HEK293T (cell line): ENCODE data around the gene APBA2.
A peak's percentile ranks its signal among the peaks of the same experiment; 100 is the strongest.

Source experiments
- CTCF ChIA-PET: fragments of 350-600 bp; formaldehyde crosslinking; extraction: SDS; loops from one replicate; lab custom pipeline; 2021; ENCODE audit warnings: antibody characterized with exemption, inconsistent platforms; lab: Yijun Ruan, JAX
- POLR2A ChIA-PET: fragments of 350-600 bp; formaldehyde crosslinking; extraction: SDS; loops from one replicate; lab custom pipeline; 2020; ENCODE audit warnings: antibody characterized with exemption, inconsistent platforms; lab: Yijun Ruan, JAX
- DNase-seq: peaks from one replicate; pipeline ENCODE4 v3.0.0; 2012; ENCODE audit warnings: mixed read lengths; ENCODE audit errors: extremely low spot score
- ARNT ChIP-seq: fragments of 450-650 bp; IDR thresholded peaks from 2 replicates; pipeline ENCODE4 v1.6.1; 2017; ENCODE audit warnings: mild to moderate bottlenecking
- BHLHE40 ChIP-seq: fragments of 450-650 bp; IDR thresholded peaks from 2 replicates; pipeline ENCODE4 v1.6.1; 2016; ENCODE audit warnings: mild to moderate bottlenecking, moderate library complexity, borderline replicate concordance
- CTBP1 ChIP-seq: fragments of 450-650 bp; IDR thresholded peaks from 2 replicates; pipeline ENCODE4 v1.6.1; 2016; ENCODE audit warnings: borderline replicate concordance
- ELF4 ChIP-seq: fragments of 450-650 bp; IDR thresholded peaks from 2 replicates; pipeline ENCODE4 v1.6.1; 2017; ENCODE audit warnings: antibody characterized with exemption
- FOXA1 ChIP-seq: fragments of 450-650 bp; IDR thresholded peaks from 2 replicates; pipeline ENCODE4 v1.6.1; 2016; ENCODE audit warnings: mild to moderate bottlenecking
- FOXK2 ChIP-seq: fragments of 450-650 bp; IDR thresholded peaks from 2 replicates; pipeline ENCODE4 v1.6.1; 2016; ENCODE audit warnings: mild to moderate bottlenecking
- FOXM1 ChIP-seq: fragments of 450-650 bp; IDR thresholded peaks from 2 replicates; pipeline ENCODE4 v1.6.1; 2017; ENCODE audit warnings: mild to moderate bottlenecking, borderline replicate concordance
- HDGF ChIP-seq: fragments of 450-650 bp; IDR thresholded peaks from 2 replicates; pipeline ENCODE4 v1.6.1; 2017; ENCODE audit warnings: antibody characterized with exemption, borderline replicate concordance
- L3MBTL2 ChIP-seq: fragments of 450-650 bp; conservative IDR thresholded peaks from 2 replicates; pipeline ENCODE4 v1.6.1; 2016; ENCODE audit warnings: mild to moderate bottlenecking
- LEF1 ChIP-seq: fragments of 450-650 bp; IDR thresholded peaks from 2 replicates; pipeline ENCODE4 v1.6.1; 2017; ENCODE audit warnings: mild to moderate bottlenecking, borderline replicate concordance
- NFRKB ChIP-seq: fragments of 450-650 bp; IDR thresholded peaks from 2 replicates; pipeline ENCODE4 v1.6.1; 2016; ENCODE audit warnings: mild to moderate bottlenecking, moderate library complexity
- PKNOX1 ChIP-seq: fragments of 450-650 bp; IDR thresholded peaks from 2 replicates; pipeline ENCODE4 v1.6.1; 2016
- SP1 ChIP-seq: fragments of 450-650 bp; IDR thresholded peaks from 2 replicates; pipeline ENCODE4 v1.6.1; 2017
- SUZ12 ChIP-seq: fragments of 450-650 bp; IDR thresholded peaks from 2 replicates; pipeline ENCODE4 v1.6.1; 2016; ENCODE audit warnings: mild to moderate bottlenecking
- TARDBP ChIP-seq: fragments of 450-650 bp; IDR thresholded peaks from 2 replicates; pipeline ENCODE4 v1.6.1; 2016
- ZNF384 ChIP-seq: fragments of 450-650 bp; IDR thresholded peaks from 2 replicates; pipeline ENCODE4 v1.6.1; 2016

Gene APBA2

GRCh38 chr15:28932361-28932760 lies 46.6 kb downstream of the APBA2 start:
- no peak for DNase-seq
- CTCF ChIA-PET: no interaction called here
- no peak for TF ChIP-seq ELF4
- POLR2A ChIA-PET: no interaction called here

GRCh38 chr15:28933710-28934445 lies 48.1 kb downstream of the APBA2 start:
- ChIA-PET POLR2A (no interaction called here), CTCF (no interaction called here)
- TF ChIP-seq L3MBTL2 (no peak), FOXA1 (no peak), PKNOX1 (no peak), NFRKB (no peak), LEF1 (no peak), ELF4 (no peak), FOXK2 (no peak), SUZ12 (no peak), CTBP1 (no peak), HDGF (no peak), ZNF384 (no peak), FOXM1 (no peak), SP1 (no peak), BHLHE40 (no peak), ARNT (no peak), TARDBP (no peak)
- no peak for DNase-seq

- POLR2A ChIA-PET: no interaction called here
- TF ChIP-seq HDGF (no peak), LEF1 (no peak), FOXA1 (no peak), TARDBP (no peak), L3MBTL2 (no peak), ZNF384 (no peak), ELF4 (no peak), BHLHE40 (no peak), NFRKB (no peak), FOXK2 (no peak), PKNOX1 (no peak), SUZ12 (no peak), SP1 (no peak), CTBP1 (no peak), ARNT (no peak)
- CTCF ChIA-PET: no interaction called here
- DNase-seq: no peak
Measured at GRCh38 chr15:28934645-28935044, 48.9 kb downstream of the APBA2 start.

GRCh38 chr15:28935316-28935715 lies 49.5 kb downstream of the APBA2 start:
- TF ChIP-seq ARNT: no peak
- TF ChIP-seq L3MBTL2: no peak
- TF ChIP-seq NFRKB: no peak
- TF ChIP-seq FOXA1: no peak
- no peak for TF ChIP-seq PKNOX1
- no peak for TF ChIP-seq CTBP1
- TF ChIP-seq FOXM1: no peak
- TF ChIP-seq FOXK2: no peak
- no peak for TF ChIP-seq ZNF384
- no peak for TF ChIP-seq SUZ12
- TF ChIP-seq SP1: no peak
- TF ChIP-seq BHLHE40: no peak
- TF ChIP-seq HDGF: no peak
- no peak for TF ChIP-seq TARDBP
- TF ChIP-seq ELF4: no peak
- TF ChIP-seq LEF1: no peak
- DNase-seq: peak; percentile 16
- ChIA-PET CTCF (no interaction called here), POLR2A (no interaction called here)

GRCh38 chr15:28936081-28936480 lies 50.3 kb downstream of the APBA2 start:
- TF ChIP-seq TARDBP (no peak), CTBP1 (no peak), ARNT (no peak), SP1 (no peak), ZNF384 (no peak), FOXK2 (no peak), BHLHE40 (no peak), NFRKB (no peak), LEF1 (no peak), HDGF (no peak), FOXM1 (no peak), L3MBTL2 (no peak)
- ChIA-PET CTCF (no interaction called here), POLR2A (no interaction called here)
- no peak for DNase-seq

GRCh38 chr15:28936481-28936881 lies 50.7 kb downstream of the APBA2 start:
- POLR2A ChIA-PET: no interaction called here

More at GRCh38 chr15:28936481-28936881, 50.7 kb downstream of the APBA2 start:
- CTCF ChIA-PET: no interaction called here
- no peak for TF ChIP-seq SUZ12
- no peak for TF ChIP-seq FOXM1
- TF ChIP-seq L3MBTL2: no peak
- no peak for TF ChIP-seq BHLHE40
- TF ChIP-seq TARDBP: no peak
- no peak for TF ChIP-seq LEF1
- no peak for TF ChIP-seq FOXA1
- TF ChIP-seq FOXK2: no peak
- TF ChIP-seq PKNOX1: no peak
- TF ChIP-seq HDGF: no peak
- TF ChIP-seq ELF4: no peak
- no peak for TF ChIP-seq SP1
- no peak for TF ChIP-seq CTBP1
- TF ChIP-seq ZNF384: no peak
- no peak for TF ChIP-seq ARNT
- no peak for TF ChIP-seq NFRKB
- no peak for DNase-seq
